Large intestine (tissue), 3 donors: Measurements from ENCODE around the gene THSD7B. TPM values are rescaled to one million over a fixed set of nuclear protein-coding genes. Genes with fewer than 3 reads are reported as not detected.
A peak's percentile ranks its signal among the peaks of the same experiment; 100 is the strongest.
"Not testable (repeated sequence)": the region's sequence is repeated elsewhere in the genome, so short reads cannot be mapped to it uniquely, and the experiment has no call there.

Experiments used
- DNase-seq, 2 donors: peaks; one replicate each; pipeline versions ENCODE4 v3.0.0 to v3.0.0-alpha.2; 2013
- H3K27ac ChIP-seq: one replicate; pipeline ENCODE4 v1.5.1; 2013; ENCODE audit warnings: low read length
- H3K27me3 ChIP-seq: 2 replicates; pipeline ENCODE4 v1.6.1; 2013; ENCODE audit warnings: low read length; ENCODE audit not compliant: control insufficient read depth, insufficient read depth
- H3K36me3 ChIP-seq: 2 replicates; pipeline ENCODE4 v1.6.1; 2013; ENCODE audit warnings: low read length; ENCODE audit not compliant: control insufficient read depth, insufficient read depth
- H3K4me1 ChIP-seq: one replicate; pipeline ENCODE4 v1.6.1; 2013; ENCODE audit warnings: low read length; ENCODE audit not compliant: control insufficient read depth, insufficient read depth
- H3K4me3 ChIP-seq: one replicate; pipeline ENCODE4 v1.5.1; 2013; ENCODE audit warnings: low read length
- H3K9me3 ChIP-seq: one replicate; pipeline ENCODE4 v1.6.1; 2013; ENCODE audit warnings: mild to moderate bottlenecking, low read depth, low read length, moderate library complexity; ENCODE audit not compliant: control insufficient read depth
- WGBS: methylation state at CpG from one replicate; pipeline ENCODE4 v1.1.5; 2013; ENCODE audit warnings: low lambda C conversion rate; ENCODE audit not compliant: insufficient coverage; 5-methylcytosine and 5-hydroxymethylcytosine counted together
- polyA plus RNA-seq: library from polyadenylated mRNA; unstranded; fragments of 120-200 nt; gene quantifications from one replicate; pipeline ENCODE4 v1.2.1, GENCODE V29; 2013

THSD7B gene
- polyA plus RNA-seq, 1 donor: 2.2 TPM

DNA sequence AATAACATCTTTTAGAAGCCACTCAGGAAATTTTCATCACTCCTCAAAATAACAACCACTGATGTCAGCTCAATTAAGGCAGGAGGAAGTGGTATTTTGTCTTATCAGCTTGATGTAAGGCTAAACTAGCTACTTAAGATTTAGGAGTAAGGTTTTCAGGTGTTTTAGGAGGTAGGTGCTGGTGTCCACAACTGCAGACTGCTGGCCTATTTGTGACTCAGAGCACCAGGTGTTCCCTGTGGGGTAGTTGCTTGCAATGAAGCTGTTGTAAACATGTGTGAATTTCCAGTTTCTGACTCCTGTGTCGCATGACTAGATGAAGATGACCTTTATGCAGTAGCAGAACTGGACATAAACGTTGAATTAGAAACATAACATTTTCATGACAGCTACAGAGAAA is 164.2 kb downstream of the THSD7B start:
- no peaks in the 10 kb centered on the region for H3K27me3 ChIP-seq
- WGBS: no CpG with 5 or more reads among the region's 2 CpGs
- no peak for DNase-seq
- H3K36me3 ChIP-seq: no peaks in the 10 kb centered on the region
- no peaks in the 10 kb centered on the region for H3K9me3 ChIP-seq
- H3K4me3 ChIP-seq: no peak overlapping the region
- H3K27ac ChIP-seq: no peak overlapping the region
- H3K4me1 ChIP-seq: no peaks in the 10 kb centered on the region

- H3K27ac ChIP-seq: no peak overlapping the region
- no CpG with 5 or more reads among the region's 3 CpGs for whole genome bisulfite sequencing
- H3K4me3 ChIP-seq: no peak overlapping the region
- H3K36me3 ChIP-seq: no peaks in the 10 kb centered on the region
- H3K4me1 ChIP-seq: no peaks in the 10 kb centered on the region
- DNase-seq: peak in 1 of 2 donors; percentile 7
- H3K9me3 ChIP-seq: no peaks in the 10 kb centered on the region
- H3K27me3 ChIP-seq: no peaks in the 10 kb centered on the region
These were observed 167.4 kb downstream of the THSD7B start for GRCh38 chr2:136932700-136933099.

DNA sequence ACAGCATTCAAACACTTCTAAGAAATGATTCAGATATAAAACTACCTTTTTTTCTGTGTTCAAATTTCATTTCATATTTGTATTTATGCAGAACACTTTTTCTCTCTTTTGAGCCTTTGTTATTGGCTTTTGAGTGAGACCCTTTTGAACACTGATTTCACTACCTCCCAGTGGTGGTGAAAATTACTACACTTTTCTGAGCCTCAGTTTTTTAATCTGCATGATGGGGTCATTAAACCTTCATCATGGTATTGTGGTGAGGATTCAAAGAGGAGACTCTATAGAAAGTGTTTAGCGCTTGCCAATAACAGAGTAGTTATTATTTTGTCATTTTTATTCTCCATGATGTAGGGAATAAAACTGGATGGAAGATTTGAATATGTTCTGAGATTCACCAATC is 169.8 kb downstream of the THSD7B start:
- DNase-seq: no peak
- H3K36me3 ChIP-seq: no peaks in the 10 kb centered on the region
- no peaks in the 10 kb centered on the region for H3K4me1 ChIP-seq
- no peaks in the 10 kb centered on the region for H3K9me3 ChIP-seq
- H3K27ac ChIP-seq: no peak overlapping the region
- no peak overlapping the region for H3K4me3 ChIP-seq
- no peaks in the 10 kb centered on the region for H3K27me3 ChIP-seq
- WGBS: no CpG with 5 or more reads among the region's 1 CpG

- Histone ChIP-seq H3K4me1 (no peaks in the 10 kb centered on the region), H3K4me3 (no peak overlapping the region), H3K9me3 (no peaks in the 10 kb centered on the region), H3K27me3 (no peaks in the 10 kb centered on the region), H3K27ac (no peak overlapping the region), H3K36me3 (no peaks in the 10 kb centered on the region)
- DNase-seq: no peak
- WGBS: no CpG with 5 or more reads among the region's 1 CpG
These were observed 190.7 kb downstream of the THSD7B start for GRCh38 chr2:136956050-136956449.

DNA sequence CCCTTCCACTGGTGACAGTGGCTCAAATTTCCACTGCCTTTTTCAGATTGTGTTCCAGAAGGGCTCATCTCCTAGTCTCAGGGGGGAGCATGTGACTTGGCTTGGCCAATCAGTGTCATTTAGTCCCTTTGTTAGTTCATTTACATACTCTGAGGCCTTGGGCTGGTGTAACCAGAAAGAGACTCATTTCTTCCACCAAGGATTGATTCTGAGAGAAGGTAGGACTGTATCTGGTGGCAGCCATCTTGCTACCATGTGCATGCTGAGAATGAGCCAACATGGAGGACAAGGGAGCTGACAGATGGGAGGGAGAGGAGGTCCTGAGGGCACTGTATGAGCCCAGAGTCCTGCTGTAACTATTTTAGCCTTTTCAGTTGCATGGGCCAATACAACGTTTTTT is 191.7 kb downstream of the THSD7B start:
- no peaks in the 10 kb centered on the region for H3K9me3 ChIP-seq
- no peaks in the 10 kb centered on the region for H3K36me3 ChIP-seq
- WGBS: 57% methylated on average over 1 of the region's 1 CpG
- DNase-seq: no peak
- H3K4me3 ChIP-seq: no peak overlapping the region
- H3K27ac ChIP-seq: no peak overlapping the region
- no peaks in the 10 kb centered on the region for H3K4me1 ChIP-seq
- no peaks in the 10 kb centered on the region for H3K27me3 ChIP-seq

- no peak for DNase-seq
- Histone ChIP-seq H3K36me3 (no peaks in the 10 kb centered on the region), H3K27me3 (no peaks in the 10 kb centered on the region), H3K9me3 (no peaks in the 10 kb centered on the region), H3K4me3 (no peak overlapping the region), H3K4me1 (no peaks in the 10 kb centered on the region), H3K27ac (no peak overlapping the region)
- WGBS: 100% methylated on average over 2 of the region's 3 CpGs
These were observed 196.9 kb downstream of the THSD7B start for GRCh38 chr2:136962105-136962725.

- Histone ChIP-seq H3K27ac (no peak overlapping the region), H3K27me3 (no peaks in the 10 kb centered on the region), H3K36me3 (no peaks in the 10 kb centered on the region), H3K4me3 (no peak overlapping the region), H3K4me1 (no peaks in the 10 kb centered on the region), H3K9me3 (no peaks in the 10 kb centered on the region)
- no peak for DNase-seq
- WGBS: 42% methylated on average over 4 of the region's 5 CpGs
These were observed 201.1 kb downstream of the THSD7B start for GRCh38 chr2:136966485-136966884.

GRCh38 chr2:136980303-136980702 is 215.0 kb downstream of the THSD7B start:
- no peak overlapping the region for H3K4me3 ChIP-seq
- no CpG with 5 or more reads among the region's 3 CpGs for WGBS
- no peaks in the 10 kb centered on the region for H3K36me3 ChIP-seq
- no peaks in the 10 kb centered on the region for H3K9me3 ChIP-seq
- H3K27me3 ChIP-seq: no peaks in the 10 kb centered on the region
- DNase-seq: no peak
- peaks cover 2% of the 10 kb centered on the region for H3K4me1 ChIP-seq
- no peak overlapping the region for H3K27ac ChIP-seq

DNA sequence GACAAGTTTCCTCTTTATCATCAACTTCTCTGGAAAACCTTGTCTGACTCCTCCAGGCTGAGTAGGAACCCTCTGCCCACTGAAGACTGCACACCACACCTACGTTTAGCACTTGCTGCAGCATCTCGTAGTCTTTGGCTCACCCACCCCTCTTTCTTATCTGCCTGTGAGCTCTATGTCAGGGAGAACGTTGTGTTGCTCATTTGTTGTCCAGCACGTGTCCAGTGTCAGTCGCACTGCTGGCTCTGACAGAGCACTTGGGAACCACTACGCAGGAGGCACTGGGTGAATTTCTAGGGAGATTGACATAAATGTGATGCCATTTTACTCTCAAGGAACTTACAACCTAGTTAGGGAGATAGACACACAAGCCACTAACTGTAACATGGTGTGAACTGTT is 216.3 kb downstream of the THSD7B start:
- not testable (repeated sequence) for DNase-seq, H3K36me3 ChIP-seq, H3K9me3 ChIP-seq, H3K4me3 ChIP-seq, H3K27ac ChIP-seq, H3K27me3 ChIP-seq, H3K4me1 ChIP-seq
- no CpG with 5 or more reads among the region's 6 CpGs for WGBS

DNA sequence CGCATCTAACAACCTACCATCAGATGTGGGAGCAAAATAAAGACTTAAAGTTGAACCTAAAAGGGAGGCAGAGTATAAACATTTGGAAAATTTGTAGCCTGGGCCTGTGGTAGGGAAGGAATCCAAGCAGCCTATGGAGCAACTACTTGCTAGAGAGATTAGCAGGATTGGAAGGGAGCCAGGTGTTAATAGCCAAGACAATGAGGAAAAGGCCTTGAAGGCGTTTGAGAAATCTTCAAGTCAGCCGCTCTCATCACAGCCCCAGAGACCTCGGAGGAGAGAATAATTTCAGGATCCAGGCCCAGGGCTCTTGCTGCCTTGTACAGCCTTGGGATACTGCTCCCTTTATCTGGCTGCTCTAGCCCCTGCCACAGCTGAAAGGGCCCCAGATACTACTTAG is 219.7 kb downstream of the THSD7B start:
- WGBS: no CpG with 5 or more reads among the region's 4 CpGs
- no peak overlapping the region for H3K27ac ChIP-seq
- peaks cover 4% of the 10 kb centered on the region for H3K4me1 ChIP-seq
- no peaks in the 10 kb centered on the region for H3K36me3 ChIP-seq
- no peak overlapping the region for H3K4me3 ChIP-seq
- H3K27me3 ChIP-seq: no peaks in the 10 kb centered on the region
- peak; percentile 45 to 54 for DNase-seq
- H3K9me3 ChIP-seq: no peaks in the 10 kb centered on the region

DNA sequence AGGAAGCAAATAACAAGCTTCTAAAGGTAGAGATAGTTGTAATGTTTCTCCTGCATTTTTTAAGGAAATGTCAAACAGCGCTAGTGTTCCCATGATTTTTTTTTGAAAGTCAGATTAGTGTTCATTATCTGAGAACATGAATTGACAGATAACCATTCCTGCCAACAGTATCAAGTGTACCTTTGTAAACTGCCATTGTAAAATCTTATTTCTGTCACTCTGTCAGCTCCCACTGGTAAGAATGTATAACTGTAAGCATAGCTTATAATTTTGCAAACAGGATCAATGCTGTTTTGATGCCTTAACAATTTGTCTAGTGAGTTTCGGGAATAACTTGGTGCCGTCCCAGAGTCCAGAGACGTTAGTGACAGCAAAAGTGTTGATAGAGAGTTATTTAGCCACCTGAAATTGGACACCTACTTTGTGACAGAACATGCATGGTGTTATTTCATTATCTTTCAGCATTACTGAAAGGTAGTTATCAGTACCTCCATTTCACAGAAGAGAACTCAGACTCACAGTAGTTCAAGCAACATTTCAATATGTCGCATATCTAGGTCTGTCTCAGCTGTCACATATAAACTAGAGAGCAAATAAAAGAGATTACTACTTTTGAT is 221.4 kb downstream of the THSD7B start:
- no peaks in the 10 kb centered on the region for H3K9me3 ChIP-seq
- 89% methylated on average over 3 of the region's 5 CpGs for WGBS
- DNase-seq: no peak
- no peak overlapping the region for H3K4me3 ChIP-seq
- H3K4me1 ChIP-seq: peaks cover 4% of the 10 kb centered on the region
- H3K27ac ChIP-seq: no peak overlapping the region
- no peaks in the 10 kb centered on the region for H3K27me3 ChIP-seq
- no peaks in the 10 kb centered on the region for H3K36me3 ChIP-seq
